HepG2 (cell line): Measurements from ENCODE around the gene CPNE4. TPM values are rescaled to one million over a fixed set of nuclear protein-coding genes. Genes with fewer than 3 reads are reported as not detected.

Experiments
- FOXC1 ChIP-seq: sonication (generic); formaldehyde crosslinking; IDR thresholded peaks from 2 replicates; pipeline ENCODE4 v1.8.0; 2022; ENCODE audit warnings: mild to moderate bottlenecking, missing genetic modification reagents, borderline replicate concordance
- HDAC1 ChIP-seq: sonication (generic); formaldehyde crosslinking; IDR thresholded peaks from 2 replicates; pipeline ENCODE4 v1.5.1; 2020; ENCODE audit warnings: mild to moderate bottlenecking, missing genetic modification reagents
- PHF8 ChIP-seq: sonication (generic); formaldehyde crosslinking; IDR thresholded peaks from 2 replicates; pipeline ENCODE4 v1.5.0; 2020; ENCODE audit warnings: missing genetic modification reagents
- REL ChIP-seq: sonication (generic); formaldehyde crosslinking; conservative IDR thresholded peaks from 2 replicates; pipeline ENCODE4 v1.8.0; 2022; ENCODE audit warnings: mild to moderate bottlenecking, missing genetic modification reagents, moderate library complexity
- STAG1 ChIP-seq: sonication (generic); formaldehyde crosslinking; IDR thresholded peaks from 2 replicates; pipeline ENCODE4 v1.4.0; 2020; ENCODE audit warnings: missing genetic modification reagents
- ZFY ChIP-seq: sonication (generic); formaldehyde crosslinking; IDR thresholded peaks from 2 replicates; pipeline ENCODE4 v1.4.0; 2020; ENCODE audit warnings: missing genetic modification reagents
- ZMYM4 ChIP-seq: sonication (generic); formaldehyde crosslinking; IDR thresholded peaks from 2 replicates; pipeline ENCODE4 v1.8.1; 2023; ENCODE audit warnings: mild to moderate bottlenecking, missing genetic modification reagents
- polyA plus RNA-seq, 8 experiments: library from polyadenylated mRNA; depleted of rRNA in 3 of 8; stranded (reverse) in 7 of 8; unstranded in 1 of 8; fragments of >200 nt; fragmentation: Illumina TruSeq in 4 of 8; extraction: Trizol in 4 of 8; gene quantifications; 2 replicates each; pipeline versions ENCODE4 v1.2.1 to v1.2.3, GENCODE V29; 2011 to 2016; ENCODE audit warnings: low read depth in 4 of 8, missing spikeins in 1 of 8, mixed read lengths in 1 of 8; ENCODE audit not compliant: insufficient read depth in 1 of 8
- total RNA-seq, 5 experiments: library from RNA; depleted of rRNA; stranded (reverse); fragments of >200 nt; fragmentation: Illumina TruSeq; extraction: Trizol; gene quantifications; 2 replicates each; pipeline ENCODE4 v1.2.3, GENCODE V29; 2016; ENCODE audit warnings: low read depth in 1 of 5
- TF ChIP-seq, protein P1 (sequence below): fragments of 450-650 bp; IDR thresholded peaks from 2 replicates; pipeline ENCODE4 v1.6.1; 2017; ENCODE audit warnings: mild to moderate bottlenecking
- TF ChIP-seq, protein P2 (sequence below): sonication (generic); formaldehyde crosslinking; IDR thresholded peaks from one replicate; pipeline ENCODE4 v1.5.1; 2020; ENCODE audit warnings: mild to moderate bottlenecking, missing genetic modification reagents; ENCODE audit errors: not compliant biosample characterization
- TF ChIP-seq, protein P3 (sequence below): sonication (generic); formaldehyde crosslinking; IDR thresholded peaks from 2 replicates; pipeline ENCODE4 v1.5.1; 2020; ENCODE audit warnings: mild to moderate bottlenecking, missing genetic modification reagents, moderate library complexity
- TF ChIP-seq, protein P4 (sequence below): sonication (generic); formaldehyde crosslinking; IDR thresholded peaks from 2 replicates; pipeline ENCODE4 v1.5.0; 2020; ENCODE audit warnings: mild to moderate bottlenecking, missing genetic modification reagents

Gene CPNE4
- total and polyA plus RNA-seq, 2 of the 13 experiments (the other 11 are each of a cell fraction or from before 2014, with no cell fraction given), result not detected

DNA sequence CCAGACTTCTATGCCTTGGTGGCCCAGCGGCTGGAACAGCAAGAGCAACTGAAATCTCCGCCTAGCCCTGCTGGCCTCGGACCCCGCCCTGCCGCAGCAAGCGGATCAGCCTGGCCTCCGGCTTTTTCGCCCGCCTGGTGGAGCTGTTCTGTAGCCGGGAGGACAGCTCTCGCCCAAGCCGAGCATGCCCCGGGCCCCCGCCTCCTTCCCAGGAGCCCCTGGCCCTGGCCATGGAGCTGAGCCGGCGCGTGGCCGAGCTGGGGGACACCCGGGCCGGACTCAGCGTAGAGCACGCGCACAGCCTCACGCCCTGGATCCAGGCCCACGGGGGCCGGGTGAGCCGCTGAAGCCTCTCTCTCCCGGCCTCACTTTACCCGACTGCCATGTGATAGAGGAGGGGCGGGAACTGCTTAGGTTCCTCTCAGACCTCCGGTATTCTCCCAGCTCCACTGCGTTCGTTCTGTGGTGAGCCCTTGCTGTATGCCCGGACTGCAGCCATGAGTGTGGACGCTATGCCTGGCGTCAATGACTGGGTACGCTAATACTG is 507.9 kb downstream of the CPNE4 start (continued):
- TF ChIP-seq, protein P1, sequence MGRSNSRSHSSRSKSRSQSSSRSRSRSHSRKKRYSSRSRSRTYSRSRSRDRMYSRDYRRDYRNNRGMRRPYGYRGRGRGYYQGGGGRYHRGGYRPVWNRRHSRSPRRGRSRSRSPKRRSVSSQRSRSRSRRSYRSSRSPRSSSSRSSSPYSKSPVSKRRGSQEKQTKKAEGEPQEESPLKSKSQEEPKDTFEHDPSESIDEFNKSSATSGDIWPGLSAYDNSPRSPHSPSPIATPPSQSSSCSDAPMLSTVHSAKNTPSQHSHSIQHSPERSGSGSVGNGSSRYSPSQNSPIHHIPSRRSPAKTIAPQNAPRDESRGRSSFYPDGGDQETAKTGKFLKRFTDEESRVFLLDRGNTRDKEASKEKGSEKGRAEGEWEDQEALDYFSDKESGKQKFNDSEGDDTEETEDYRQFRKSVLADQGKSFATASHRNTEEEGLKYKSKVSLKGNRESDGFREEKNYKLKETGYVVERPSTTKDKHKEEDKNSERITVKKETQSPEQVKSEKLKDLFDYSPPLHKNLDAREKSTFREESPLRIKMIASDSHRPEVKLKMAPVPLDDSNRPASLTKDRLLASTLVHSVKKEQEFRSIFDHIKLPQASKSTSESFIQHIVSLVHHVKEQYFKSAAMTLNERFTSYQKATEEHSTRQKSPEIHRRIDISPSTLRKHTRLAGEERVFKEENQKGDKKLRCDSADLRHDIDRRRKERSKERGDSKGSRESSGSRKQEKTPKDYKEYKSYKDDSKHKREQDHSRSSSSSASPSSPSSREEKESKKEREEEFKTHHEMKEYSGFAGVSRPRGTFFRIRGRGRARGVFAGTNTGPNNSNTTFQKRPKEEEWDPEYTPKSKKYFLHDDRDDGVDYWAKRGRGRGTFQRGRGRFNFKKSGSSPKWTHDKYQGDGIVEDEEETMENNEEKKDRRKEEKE, result no peak
- TF ChIP-seq, protein P2, sequence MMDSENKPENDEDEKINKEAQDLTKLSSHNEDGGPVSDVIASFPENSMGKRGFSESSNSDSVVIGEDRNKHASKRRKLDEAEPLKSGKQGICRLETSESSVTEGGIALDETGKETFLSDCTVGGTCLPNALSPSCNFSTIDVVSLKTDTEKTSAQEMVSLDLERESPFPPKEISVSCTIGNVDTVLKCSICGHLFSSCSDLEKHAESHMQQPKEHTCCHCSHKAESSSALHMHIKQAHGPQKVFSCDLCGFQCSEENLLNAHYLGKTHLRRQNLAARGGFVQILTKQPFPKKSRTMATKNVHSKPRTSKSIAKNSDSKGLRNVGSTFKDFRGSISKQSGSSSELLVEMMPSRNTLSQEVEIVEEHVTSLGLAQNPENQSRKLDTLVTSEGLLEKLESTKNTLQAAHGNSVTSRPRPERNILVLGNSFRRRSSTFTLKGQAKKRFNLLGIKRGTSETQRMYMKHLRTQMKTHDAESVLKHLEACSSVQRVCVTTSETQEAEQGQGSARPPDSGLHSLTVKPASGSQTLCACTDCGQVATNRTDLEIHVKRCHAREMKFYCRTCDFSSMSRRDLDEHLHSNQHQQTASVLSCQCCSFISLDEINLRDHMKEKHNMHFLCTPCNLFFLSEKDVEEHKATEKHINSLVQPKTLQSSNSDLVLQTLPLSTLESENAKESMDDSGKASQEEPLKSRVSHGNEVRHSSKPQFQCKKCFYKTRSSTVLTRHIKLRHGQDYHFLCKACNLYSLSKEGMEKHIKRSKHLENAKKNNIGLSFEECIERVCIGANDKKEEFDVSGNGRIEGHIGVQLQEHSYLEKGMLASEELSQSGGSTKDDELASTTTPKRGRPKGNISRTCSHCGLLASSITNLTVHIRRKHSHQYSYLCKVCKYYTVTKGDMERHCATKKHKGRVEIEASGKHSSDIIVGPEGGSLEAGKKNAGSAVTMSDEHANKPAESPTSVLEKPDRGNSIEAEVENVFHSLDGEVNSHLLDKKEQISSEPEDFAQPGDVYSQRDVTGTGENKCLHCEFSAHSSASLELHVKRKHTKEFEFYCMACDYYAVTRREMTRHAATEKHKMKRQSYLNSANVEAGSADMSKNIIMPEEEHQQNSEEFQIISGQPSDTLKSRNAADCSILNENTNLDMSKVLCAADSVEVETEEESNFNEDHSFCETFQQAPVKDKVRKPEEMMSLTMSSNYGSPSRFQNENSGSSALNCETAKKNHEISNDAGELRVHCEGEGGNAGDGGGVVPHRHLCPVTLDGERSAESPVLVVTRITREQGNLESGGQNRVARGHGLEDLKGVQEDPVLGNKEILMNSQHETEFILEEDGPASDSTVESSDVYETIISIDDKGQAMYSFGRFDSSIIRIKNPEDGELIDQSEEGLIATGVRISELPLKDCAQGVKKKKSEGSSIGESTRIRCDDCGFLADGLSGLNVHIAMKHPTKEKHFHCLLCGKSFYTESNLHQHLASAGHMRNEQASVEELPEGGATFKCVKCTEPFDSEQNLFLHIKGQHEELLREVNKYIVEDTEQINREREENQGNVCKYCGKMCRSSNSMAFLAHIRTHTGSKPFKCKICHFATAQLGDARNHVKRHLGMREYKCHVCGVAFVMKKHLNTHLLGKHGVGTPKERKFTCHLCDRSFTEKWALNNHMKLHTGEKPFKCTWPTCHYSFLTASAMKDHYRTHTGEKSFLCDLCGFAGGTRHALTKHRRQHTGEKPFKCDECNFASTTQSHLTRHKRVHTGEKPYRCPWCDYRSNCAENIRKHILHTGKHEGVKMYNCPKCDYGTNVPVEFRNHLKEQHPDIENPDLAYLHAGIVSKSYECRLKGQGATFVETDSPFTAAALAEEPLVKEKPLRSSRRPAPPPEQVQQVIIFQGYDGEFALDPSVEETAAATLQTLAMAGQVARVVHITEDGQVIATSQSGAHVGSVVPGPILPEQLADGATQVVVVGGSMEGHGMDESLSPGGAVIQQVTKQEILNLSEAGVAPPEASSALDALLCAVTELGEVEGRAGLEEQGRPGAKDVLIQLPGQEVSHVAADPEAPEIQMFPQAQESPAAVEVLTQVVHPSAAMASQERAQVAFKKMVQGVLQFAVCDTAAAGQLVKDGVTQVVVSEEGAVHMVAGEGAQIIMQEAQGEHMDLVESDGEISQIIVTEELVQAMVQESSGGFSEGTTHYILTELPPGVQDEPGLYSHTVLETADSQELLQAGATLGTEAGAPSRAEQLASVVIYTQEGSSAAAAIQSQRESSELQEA (CRISPR knock-in tag), result no peak
- TF ChIP-seq, protein P3, sequence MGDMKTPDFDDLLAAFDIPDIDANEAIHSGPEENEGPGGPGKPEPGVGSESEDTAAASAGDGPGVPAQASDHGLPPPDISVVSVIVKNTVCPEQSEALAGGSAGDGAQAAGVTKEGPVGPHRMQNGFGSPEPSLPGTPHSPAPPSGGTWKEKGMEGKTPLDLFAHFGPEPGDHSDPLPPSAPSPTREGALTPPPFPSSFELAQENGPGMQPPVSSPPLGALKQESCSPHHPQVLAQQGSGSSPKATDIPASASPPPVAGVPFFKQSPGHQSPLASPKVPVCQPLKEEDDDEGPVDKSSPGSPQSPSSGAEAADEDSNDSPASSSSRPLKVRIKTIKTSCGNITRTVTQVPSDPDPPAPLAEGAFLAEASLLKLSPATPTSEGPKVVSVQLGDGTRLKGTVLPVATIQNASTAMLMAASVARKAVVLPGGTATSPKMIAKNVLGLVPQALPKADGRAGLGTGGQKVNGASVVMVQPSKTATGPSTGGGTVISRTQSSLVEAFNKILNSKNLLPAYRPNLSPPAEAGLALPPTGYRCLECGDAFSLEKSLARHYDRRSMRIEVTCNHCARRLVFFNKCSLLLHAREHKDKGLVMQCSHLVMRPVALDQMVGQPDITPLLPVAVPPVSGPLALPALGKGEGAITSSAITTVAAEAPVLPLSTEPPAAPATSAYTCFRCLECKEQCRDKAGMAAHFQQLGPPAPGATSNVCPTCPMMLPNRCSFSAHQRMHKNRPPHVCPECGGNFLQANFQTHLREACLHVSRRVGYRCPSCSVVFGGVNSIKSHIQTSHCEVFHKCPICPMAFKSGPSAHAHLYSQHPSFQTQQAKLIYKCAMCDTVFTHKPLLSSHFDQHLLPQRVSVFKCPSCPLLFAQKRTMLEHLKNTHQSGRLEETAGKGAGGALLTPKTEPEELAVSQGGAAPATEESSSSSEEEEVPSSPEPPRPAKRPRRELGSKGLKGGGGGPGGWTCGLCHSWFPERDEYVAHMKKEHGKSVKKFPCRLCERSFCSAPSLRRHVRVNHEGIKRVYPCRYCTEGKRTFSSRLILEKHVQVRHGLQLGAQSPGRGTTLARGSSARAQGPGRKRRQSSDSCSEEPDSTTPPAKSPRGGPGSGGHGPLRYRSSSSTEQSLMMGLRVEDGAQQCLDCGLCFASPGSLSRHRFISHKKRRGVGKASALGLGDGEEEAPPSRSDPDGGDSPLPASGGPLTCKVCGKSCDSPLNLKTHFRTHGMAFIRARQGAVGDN, result peak; percentile 84
- TF ChIP-seq ZFY (CRISPR knock-in tag) (peak; percentile 35; the same call in 1 of the 2 replicates), PHF8 (0 out of 2 replicates have a peak, but pooled peaks have one; percentile 18), HDAC1 (CRISPR knock-in tag) (no peak), STAG1 (CRISPR knock-in tag) (peak; percentile 28), REL (no peak), FOXC1 (CRISPR knock-in tag) (no peak), ZMYM4 (0 out of 2 replicates have a peak, but pooled peaks have one; percentile 28)
- TF ChIP-seq, protein P4, sequence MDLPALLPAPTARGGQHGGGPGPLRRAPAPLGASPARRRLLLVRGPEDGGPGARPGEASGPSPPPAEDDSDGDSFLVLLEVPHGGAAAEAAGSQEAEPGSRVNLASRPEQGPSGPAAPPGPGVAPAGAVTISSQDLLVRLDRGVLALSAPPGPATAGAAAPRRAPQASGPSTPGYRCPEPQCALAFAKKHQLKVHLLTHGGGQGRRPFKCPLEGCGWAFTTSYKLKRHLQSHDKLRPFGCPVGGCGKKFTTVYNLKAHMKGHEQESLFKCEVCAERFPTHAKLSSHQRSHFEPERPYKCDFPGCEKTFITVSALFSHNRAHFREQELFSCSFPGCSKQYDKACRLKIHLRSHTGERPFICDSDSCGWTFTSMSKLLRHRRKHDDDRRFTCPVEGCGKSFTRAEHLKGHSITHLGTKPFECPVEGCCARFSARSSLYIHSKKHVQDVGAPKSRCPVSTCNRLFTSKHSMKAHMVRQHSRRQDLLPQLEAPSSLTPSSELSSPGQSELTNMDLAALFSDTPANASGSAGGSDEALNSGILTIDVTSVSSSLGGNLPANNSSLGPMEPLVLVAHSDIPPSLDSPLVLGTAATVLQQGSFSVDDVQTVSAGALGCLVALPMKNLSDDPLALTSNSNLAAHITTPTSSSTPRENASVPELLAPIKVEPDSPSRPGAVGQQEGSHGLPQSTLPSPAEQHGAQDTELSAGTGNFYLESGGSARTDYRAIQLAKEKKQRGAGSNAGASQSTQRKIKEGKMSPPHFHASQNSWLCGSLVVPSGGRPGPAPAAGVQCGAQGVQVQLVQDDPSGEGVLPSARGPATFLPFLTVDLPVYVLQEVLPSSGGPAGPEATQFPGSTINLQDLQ, result no peak
